Loucy (cell line): ENCODE measurements around the gene HOXD1.

Experiments used
- H2AFZ ChIP-seq: fragments of 200-600 bp; sonication (generic); 2 replicates; pipeline ENCODE4 v1.6.0; 2016; ENCODE audit warnings: antibody characterized with exemption, mild to moderate bottlenecking, low read length, moderate library complexity
- H3F3A ChIP-seq: fragments of 200-600 bp; 2 replicates; pipeline ENCODE4 v1.6.0; 2016; ENCODE audit warnings: antibody characterized with exemption, low read depth, mild to moderate bottlenecking
- H3K27me3 ChIP-seq: fragments of 200-600 bp; sonication (generic); 2 replicates; pipeline ENCODE4 v1.6.1; 2014; ENCODE audit warnings: low read length, mild to moderate bottlenecking; ENCODE audit not compliant: insufficient read depth, poor library complexity, severe bottlenecking
- H3K36me3 ChIP-seq: fragments of 200-600 bp; sonication (generic); 2 replicates; pipeline ENCODE4 v1.6.1; 2016; ENCODE audit warnings: low read length; ENCODE audit not compliant: insufficient read depth
- H3K4me1 ChIP-seq: fragments of 200-600 bp; sonication (generic); 2 replicates; pipeline ENCODE4 v1.5.1; 2014; ENCODE audit warnings: low read length, mild to moderate bottlenecking; ENCODE audit not compliant: insufficient read depth, poor library complexity, severe bottlenecking
- H3K4me2 ChIP-seq: fragments of 200-600 bp; sonication (generic); 2 replicates; pipeline ENCODE4 v1.6.0; 2014; ENCODE audit warnings: antibody characterized with exemption, low read length, low read depth, mild to moderate bottlenecking; ENCODE audit not compliant: poor library complexity, severe bottlenecking
- H3K4me3 ChIP-seq: fragments of 200-600 bp; sonication (generic); 2 replicates; pipeline ENCODE4 v1.5.1; 2014; ENCODE audit warnings: low read length, mild to moderate bottlenecking, mixed read lengths; ENCODE audit not compliant: poor library complexity, severe bottlenecking
- H3K79me2 ChIP-seq: fragments of 200-600 bp; sonication (generic); 2 replicates; pipeline ENCODE4 v1.6.1; 2014; ENCODE audit warnings: low read length; ENCODE audit not compliant: insufficient read depth
- H3K9ac ChIP-seq: fragments of 200-600 bp; sonication (generic); 2 replicates; pipeline ENCODE4 v1.6.0; 2014; ENCODE audit warnings: mild to moderate bottlenecking, low read depth, low read length, moderate library complexity; ENCODE audit not compliant: poor library complexity, severe bottlenecking
- H3K9me2 ChIP-seq: fragments of 200-600 bp; sonication (generic); replicated peaks from 2 replicates; pipeline ENCODE4 v1.6.1; 2016; ENCODE audit warnings: low read depth, low read length, mixed read lengths
- H3K9me3 ChIP-seq: fragments of 200-600 bp; sonication (generic); 2 replicates; pipeline ENCODE4 v1.6.1; 2014; ENCODE audit warnings: mild to moderate bottlenecking, antibody characterized with exemption, low read length, low read depth; ENCODE audit not compliant: insufficient read depth
- H4K20me1 ChIP-seq: fragments of 200-600 bp; sonication (generic); 2 replicates; pipeline ENCODE4 v1.6.0; 2014; ENCODE audit warnings: antibody characterized with exemption, low read length, mild to moderate bottlenecking; ENCODE audit not compliant: insufficient read depth, poor library complexity, severe bottlenecking
- EZH2phosphoT487 ChIP-seq: fragments of 200-600 bp; IDR thresholded peaks from 2 replicates; pipeline ENCODE4 v1.6.1; 2018; ENCODE audit warnings: antibody characterized with exemption, mild to moderate bottlenecking, moderate library complexity, borderline replicate concordance
- TF ChIP-seq, protein P1 (sequence below): fragments of 200-600 bp; sonication (generic); conservative IDR thresholded peaks from 2 replicates; pipeline ENCODE4 v1.5.1; 2014; ENCODE audit warnings: mild to moderate bottlenecking, antibody characterized with exemption, low read length

Gene HOXD1

DNA sequence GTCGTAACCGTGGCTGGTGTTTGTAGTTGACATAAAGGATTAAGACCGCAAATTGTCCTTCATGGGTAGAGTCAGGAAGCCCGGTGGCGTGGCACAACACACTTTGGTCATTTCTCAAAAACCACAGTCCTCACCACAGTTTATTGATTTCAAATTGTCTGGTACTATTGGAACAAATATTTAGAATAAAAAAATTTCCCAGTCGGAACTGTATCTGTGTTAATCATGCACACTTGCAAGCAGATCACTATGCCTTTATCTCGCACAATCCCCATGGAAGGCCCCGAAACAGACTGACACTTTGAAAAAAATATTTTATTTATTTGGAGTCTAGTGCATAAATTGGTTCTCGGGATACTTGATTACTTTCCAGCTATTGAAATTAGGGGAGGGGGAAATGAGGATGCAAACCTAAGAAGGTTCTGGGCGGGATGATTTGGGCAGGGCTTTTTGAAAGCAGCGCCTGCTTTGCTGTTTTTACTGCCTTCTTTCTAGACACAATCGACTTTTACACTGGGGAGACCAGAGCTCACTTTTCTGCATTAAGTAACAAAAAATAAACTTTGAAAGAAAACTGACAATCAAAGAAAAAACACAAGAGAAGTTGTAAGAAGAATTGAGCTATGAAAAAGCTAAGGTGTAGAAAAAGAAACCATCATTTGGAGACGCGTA is 15.4 kb upstream of the HOXD1 start:
- H3K9ac ChIP-seq, result no peak overlapping the region
- H3K4me1 ChIP-seq, result no peaks in the 10 kb centered on the region
- peaks cover 6% of the 10 kb centered on the region for H3K27me3 ChIP-seq

DNA sequence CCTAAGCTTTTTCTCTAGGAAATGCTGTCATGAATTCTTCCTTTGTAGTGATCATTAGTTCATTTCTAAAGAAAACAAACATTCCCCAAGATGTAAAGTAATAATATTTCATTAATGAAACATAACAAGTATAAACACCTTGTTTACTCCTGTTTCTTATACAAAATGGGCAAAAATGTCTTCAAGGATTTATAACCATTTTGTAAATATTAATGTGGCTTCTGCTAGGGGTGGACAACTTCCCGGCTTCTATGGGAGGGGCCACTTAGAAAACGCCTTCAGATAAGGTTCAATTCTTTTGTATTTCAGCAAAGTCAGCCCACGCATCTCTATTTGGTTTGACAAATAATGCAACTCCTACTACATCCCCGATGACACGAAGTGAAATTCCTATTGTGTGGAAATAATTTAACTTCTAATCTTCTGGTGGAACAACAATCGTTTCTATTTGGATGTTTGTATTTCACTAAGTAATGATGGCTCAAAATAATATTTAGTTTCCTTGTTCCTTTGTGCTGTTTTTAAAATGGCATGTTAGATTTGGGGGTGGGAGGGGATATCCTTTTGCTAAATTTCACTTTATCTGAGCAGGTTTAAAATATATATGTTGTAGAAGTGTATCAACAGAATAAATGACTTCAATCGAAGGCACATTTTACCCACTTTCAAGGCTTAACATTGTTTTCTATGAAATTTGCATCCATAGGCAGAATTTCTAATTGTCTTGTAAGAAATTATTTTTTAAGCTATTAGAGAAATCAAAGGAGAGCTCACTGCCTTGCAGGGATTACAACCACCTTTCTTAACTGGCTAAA is 14.7 kb upstream of the HOXD1 start:
- Histone ChIP-seq H3F3A (no peaks in the 10 kb centered on the region), H3K79me2 (no peaks in the 10 kb centered on the region), H3K4me3 (no peak overlapping the region), H3K36me3 (no peaks in the 10 kb centered on the region), H3K9me3 (no peaks in the 10 kb centered on the region), H3K9me2 (no peaks in the 10 kb centered on the region), H3K9ac (no peak overlapping the region), H3K27me3 (peaks cover 6% of the 10 kb centered on the region), H2AFZ (no peak overlapping the region), H4K20me1 (no peaks in the 10 kb centered on the region), H3K4me1 (no peaks in the 10 kb centered on the region), H3K4me2 (no peak overlapping the region)
- TF ChIP-seq EZH2phosphoT487, result no peak
- TF ChIP-seq, protein P1, sequence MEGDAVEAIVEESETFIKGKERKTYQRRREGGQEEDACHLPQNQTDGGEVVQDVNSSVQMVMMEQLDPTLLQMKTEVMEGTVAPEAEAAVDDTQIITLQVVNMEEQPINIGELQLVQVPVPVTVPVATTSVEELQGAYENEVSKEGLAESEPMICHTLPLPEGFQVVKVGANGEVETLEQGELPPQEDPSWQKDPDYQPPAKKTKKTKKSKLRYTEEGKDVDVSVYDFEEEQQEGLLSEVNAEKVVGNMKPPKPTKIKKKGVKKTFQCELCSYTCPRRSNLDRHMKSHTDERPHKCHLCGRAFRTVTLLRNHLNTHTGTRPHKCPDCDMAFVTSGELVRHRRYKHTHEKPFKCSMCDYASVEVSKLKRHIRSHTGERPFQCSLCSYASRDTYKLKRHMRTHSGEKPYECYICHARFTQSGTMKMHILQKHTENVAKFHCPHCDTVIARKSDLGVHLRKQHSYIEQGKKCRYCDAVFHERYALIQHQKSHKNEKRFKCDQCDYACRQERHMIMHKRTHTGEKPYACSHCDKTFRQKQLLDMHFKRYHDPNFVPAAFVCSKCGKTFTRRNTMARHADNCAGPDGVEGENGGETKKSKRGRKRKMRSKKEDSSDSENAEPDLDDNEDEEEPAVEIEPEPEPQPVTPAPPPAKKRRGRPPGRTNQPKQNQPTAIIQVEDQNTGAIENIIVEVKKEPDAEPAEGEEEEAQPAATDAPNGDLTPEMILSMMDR, result no peak

More for the DNA sequence above, 15.4 kb upstream of the HOXD1 start:
- Histone ChIP-seq H3K4me3 (no peak overlapping the region), H3K36me3 (no peaks in the 10 kb centered on the region), H4K20me1 (no peaks in the 10 kb centered on the region), H3K9me3 (no peaks in the 10 kb centered on the region), H3K9me2 (no peaks in the 10 kb centered on the region), H2AFZ (no peak overlapping the region), H3F3A (no peaks in the 10 kb centered on the region), H3K4me2 (no peak overlapping the region), H3K79me2 (no peaks in the 10 kb centered on the region)
- TF ChIP-seq, protein P1, result no peak
- no peak for TF ChIP-seq EZH2phosphoT487

DNA sequence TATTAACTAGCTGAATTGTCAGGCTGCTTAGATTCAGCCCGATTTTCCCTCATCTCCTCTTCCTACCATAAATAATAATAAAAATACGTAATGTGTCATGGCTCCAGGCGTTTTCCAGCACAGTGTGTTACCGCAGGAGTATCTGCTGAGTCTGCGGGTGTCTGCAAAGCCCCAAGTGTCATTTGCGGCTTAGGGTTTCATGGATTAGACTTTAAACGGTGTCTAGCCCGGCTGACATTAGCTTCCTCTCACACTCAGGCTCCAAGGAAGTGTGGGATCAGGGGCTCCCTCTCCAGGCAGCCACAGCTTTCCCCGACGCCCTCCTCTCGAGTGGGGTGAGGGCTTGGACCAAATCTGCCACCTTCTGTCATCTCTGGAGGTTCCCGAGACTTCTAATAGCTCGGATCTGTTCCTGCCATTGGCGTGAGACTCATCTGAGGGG is 14.1 kb upstream of the HOXD1 start:
- Histone ChIP-seq H3K4me1 (no peaks in the 10 kb centered on the region), H3K4me3 (no peak overlapping the region), H3K4me2 (no peak overlapping the region), H3K79me2 (no peaks in the 10 kb centered on the region), H3K9me2 (no peaks in the 10 kb centered on the region), H3K36me3 (no peaks in the 10 kb centered on the region), H3F3A (no peaks in the 10 kb centered on the region), H2AFZ (no peak overlapping the region), H3K9me3 (no peaks in the 10 kb centered on the region), H4K20me1 (no peaks in the 10 kb centered on the region), H3K9ac (no peak overlapping the region), H3K27me3 (peaks cover 6% of the 10 kb centered on the region)
- no peak for TF ChIP-seq EZH2phosphoT487
- TF ChIP-seq, protein P1, result no peak
